HFF-Myc (cell line): ENCODE data around the gene UNC13D.

Source experiments
- DNase-seq: peaks from one replicate; pipeline ENCODE4 v3.0.0-alpha.2; 2011; ENCODE audit warnings: low read depth; ENCODE audit errors: extremely low read depth
- H3K4me3 ChIP-seq: replicated peaks from 2 replicates; pipeline ENCODE4 v1.5.1; 2011; ENCODE audit warnings: low read depth, mild to moderate bottlenecking, control low read depth, low read length
- TF ChIP-seq, protein P1 (sequence below): IDR thresholded peaks from 2 replicates; pipeline ENCODE4 v1.5.1; 2012; ENCODE audit warnings: mild to moderate bottlenecking, low read depth, low read length, control low read depth; ENCODE audit errors: missing control alignments

The UNC13D gene

DNA sequence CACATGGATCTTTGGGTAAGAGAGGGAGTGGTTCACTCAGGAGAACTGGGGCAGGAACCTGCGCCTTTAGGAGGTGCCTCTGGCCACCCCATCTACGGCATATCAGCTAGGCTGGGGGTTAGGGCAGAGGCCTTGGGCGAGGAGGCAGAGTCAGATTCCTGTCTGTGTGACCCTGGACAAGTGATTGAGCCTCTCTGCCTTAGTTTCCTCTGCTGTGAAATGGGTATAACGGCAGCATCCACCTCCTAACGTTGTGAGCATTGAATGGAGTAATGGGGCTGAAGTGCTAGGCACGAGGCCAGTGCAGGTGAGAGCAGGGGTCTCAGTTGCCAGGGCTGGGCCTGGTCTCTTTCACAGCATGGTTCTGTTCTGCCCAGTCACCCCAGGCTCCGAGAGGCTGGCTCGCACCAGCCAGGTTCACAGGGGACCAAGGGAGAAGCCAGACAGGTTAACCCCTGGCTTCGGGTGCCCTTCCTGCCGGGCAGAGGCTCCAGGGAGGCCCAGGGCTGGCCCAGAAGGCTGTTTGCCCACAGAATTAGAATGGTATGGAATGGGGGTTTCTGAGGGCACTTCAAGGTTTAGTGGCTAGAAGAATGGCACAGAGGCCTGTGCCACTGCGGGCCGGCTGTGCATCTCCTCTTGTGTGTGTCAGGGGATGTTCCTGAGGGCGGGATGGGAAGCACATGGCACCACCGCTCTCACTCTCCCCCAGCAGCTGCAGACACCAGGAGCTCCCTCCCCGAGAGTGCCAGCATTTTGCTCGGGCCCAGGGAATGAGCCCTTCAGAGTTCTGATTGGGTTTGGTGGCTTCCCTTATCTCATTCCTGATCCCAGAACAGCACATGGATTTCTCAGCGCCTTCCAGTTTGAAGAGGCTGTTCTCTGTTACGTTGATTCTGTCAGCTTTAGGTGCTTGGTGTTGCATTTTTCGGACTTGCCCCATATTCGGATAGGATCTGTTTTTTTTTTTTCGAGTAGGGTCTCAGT lies 23.8 kb downstream of the UNC13D start:
- H3K4me3 ChIP-seq = no peak overlapping the region
- no peak for DNase-seq
- TF ChIP-seq, protein P1, sequence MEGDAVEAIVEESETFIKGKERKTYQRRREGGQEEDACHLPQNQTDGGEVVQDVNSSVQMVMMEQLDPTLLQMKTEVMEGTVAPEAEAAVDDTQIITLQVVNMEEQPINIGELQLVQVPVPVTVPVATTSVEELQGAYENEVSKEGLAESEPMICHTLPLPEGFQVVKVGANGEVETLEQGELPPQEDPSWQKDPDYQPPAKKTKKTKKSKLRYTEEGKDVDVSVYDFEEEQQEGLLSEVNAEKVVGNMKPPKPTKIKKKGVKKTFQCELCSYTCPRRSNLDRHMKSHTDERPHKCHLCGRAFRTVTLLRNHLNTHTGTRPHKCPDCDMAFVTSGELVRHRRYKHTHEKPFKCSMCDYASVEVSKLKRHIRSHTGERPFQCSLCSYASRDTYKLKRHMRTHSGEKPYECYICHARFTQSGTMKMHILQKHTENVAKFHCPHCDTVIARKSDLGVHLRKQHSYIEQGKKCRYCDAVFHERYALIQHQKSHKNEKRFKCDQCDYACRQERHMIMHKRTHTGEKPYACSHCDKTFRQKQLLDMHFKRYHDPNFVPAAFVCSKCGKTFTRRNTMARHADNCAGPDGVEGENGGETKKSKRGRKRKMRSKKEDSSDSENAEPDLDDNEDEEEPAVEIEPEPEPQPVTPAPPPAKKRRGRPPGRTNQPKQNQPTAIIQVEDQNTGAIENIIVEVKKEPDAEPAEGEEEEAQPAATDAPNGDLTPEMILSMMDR = no peak

DNA sequence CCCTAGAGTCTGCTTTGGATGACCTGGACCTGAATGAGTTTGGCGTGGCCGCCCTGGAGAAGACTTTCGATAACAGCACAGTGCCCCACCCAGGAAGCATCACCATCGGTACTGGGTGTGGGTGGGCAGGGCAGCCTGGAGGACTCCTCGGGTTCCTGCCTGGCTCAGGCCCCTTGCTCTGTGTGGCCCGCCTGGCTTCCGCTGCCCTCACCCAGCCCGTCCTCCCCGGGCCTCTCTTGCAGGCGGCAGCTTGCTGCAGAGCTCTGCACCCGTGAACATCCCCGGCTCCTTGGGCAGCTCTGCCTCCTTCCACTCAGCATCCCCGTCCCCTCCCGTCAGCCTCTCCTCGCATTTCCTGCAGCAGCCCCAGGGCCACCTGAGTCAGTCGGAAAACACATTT lies 24.5 kb downstream of the UNC13D start:
- TF ChIP-seq, protein P1 = no peak
- DNase-seq = no peak
- H3K4me3 ChIP-seq = no peak overlapping the region

DNA sequence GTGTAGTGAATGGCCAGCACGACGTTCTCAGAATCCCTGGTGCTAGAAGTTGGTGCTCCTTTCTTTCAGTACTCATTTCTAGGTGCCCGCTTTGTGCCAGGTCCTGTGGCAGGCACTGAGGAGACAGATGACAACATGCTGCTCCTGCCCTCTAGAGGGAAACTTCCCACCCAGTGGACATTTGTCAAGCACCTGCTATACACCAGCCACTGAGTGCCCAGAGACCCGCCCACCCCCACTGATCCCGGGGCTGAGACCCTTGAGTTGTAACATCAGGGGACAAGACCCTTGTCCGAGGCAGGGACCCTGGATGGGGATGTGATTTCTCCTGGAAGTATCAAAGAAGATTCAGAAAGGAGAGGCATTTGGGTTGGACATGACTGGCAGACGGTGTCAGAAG lies 25.1 kb downstream of the UNC13D start:
- TF ChIP-seq, protein P1 = no peak
- no peak overlapping the region for H3K4me3 ChIP-seq
- no peak for DNase-seq

DNA sequence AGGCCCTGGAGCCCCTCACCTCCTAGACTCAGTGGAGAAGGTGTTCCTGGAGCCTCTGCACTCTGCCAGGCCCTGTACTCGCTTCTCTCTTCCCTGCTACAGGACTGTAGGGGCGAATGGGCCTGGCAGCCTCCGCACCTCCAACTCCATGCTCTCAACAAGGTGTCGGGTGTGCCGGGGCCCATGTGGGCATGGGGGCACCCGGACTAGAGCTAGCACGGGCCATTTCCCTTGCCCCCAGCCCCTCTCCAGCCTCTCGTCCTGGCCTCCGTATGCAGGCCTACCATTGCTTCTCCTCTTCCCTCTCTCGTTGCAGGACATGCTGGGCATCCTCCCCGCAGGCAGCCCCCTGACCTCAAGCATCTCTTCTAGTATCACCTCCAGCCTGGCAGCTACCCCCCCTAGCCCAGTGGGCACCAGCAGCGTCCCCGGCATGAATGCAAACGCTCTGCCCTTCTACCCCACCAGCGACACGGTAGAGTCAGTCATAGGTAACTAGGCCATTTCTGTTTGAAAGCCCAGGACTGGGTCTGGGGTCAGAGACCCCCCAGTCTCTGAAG lies 25.8 kb downstream of the UNC13D start:
- TF ChIP-seq, protein P1 = no peak
- H3K4me3 ChIP-seq = no peak overlapping the region
- DNase-seq = no peak

DNA sequence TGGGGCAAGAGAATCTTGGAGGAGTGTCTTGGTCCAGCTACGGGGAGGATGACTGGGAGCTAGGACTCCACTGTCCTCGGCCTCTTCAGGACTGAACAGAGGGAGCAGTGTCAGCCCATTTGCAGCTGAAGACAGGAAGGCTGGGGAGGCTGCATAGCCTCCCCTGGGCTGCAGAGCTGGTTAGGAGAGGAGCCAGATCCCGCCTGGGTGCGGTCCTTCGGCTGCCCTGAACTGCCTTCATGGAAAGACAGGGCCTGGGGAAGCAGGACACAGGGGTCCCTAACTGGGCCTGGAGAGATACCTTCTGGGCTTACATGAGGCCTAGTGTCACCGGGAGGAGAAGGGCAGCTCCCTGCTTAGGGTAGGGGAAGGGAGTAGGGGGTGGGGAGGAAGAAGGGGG lies 26.6 kb downstream of the UNC13D start:
- no peak for DNase-seq
- TF ChIP-seq, protein P1 = no peak
- H3K4me3 ChIP-seq = no peak overlapping the region

DNA sequence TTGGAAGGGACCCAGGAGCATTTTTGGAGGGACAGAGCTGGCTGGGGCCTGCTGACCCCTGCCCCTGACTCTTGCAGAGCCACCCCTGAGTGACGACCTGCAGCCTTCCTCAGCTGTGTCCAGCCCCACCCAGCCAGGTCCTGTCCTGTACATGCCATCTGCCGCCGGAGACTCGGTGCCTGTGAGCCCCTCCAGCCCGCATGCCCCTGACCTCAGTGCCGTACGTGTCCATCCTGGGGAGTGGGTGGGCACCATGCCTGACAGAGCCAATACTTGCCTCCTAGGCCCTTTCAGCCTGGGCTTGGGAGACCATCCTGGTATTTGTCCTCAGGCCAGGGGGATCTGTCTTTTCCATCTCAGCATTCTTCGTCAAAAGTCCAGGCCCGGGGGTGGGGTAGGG lies 27.5 kb downstream of the UNC13D start:
- no peak for DNase-seq
- TF ChIP-seq, protein P1 = no peak
- no peak overlapping the region for H3K4me3 ChIP-seq
